ENCODE results near the gene KIF21B. TPM values are rescaled to one million over a fixed set of nuclear protein-coding genes. Genes with fewer than 3 reads are reported as not detected.
A peak's percentile ranks its signal among the peaks of the same experiment; 100 is the strongest.

KIF21B gene
- total and polyA plus RNA-seq, 2 experiments from 2014 or later: 4.6 to 34.3 TPM

- Mint-ChIP-seq H3K9me3 (no peaks in the 10 kb centered on the region), H3K4me1 (peaks cover 7% of the 10 kb centered on the region; the same call in 2 of the 3 replicates), H3K4me3 (no peak overlapping the region), H3K27me3 (ENCODE audit: insufficient read depth, low read depth, poor library complexity) (peaks cover 3% of the 10 kb centered on the region), H3K27ac (no peak overlapping the region), H3K36me3 (ENCODE audit: low read depth) (peaks cover 8% of the 10 kb centered on the region)
- DNase-seq (ENCODE audit: low spot score): peak; percentile 84
- Histone ChIP-seq H4K20me1 (replicated peaks; ENCODE audit: insufficient read depth) (no peaks in the 10 kb centered on the region; the same call in 1 of the 2 replicates), H3K36me3 (ENCODE audit: insufficient read depth) (peaks cover 7% of the 10 kb centered on the region; the same call in 1 of the 2 replicates), H3K79me2 (replicated peaks; ENCODE audit: insufficient read depth) (no peaks in the 10 kb centered on the region), H3K4me2 (no peak overlapping the region; the same call in 1 of the 2 replicates), H3K4me3 (no peak overlapping the region), H3K27ac (ENCODE audit: low read depth) (no peak overlapping the region), H3K9me2 (ENCODE audit: insufficient read depth) (no peaks in the 10 kb centered on the region), H3K27me3 (ENCODE audit: insufficient read depth) (no peaks in the 10 kb centered on the region), H2AFZ (no peak overlapping the region), H3K4me1 (ENCODE audit: insufficient read depth) (no peaks in the 10 kb centered on the region), H3F3A (replicated peaks; ENCODE audit: low read depth) (no peaks in the 10 kb centered on the region)
- peak; percentile 65 for ATAC-seq
- no peak for TF ChIP-seq ETS1 (IDR thresholded peaks at IDR 0.05)
- TF ChIP-seq CTCF (conservative IDR thresholded peaks at IDR 0.05; ENCODE audit: low read depth in 2 of 2): peak; percentile 62 to 73
Measured at GRCh38 chr1:200971955-200972711, 51.4 kb downstream of the KIF21B start.

- H3K27me3 ChIP-seq (ENCODE audit: insufficient read depth): no peaks in the 10 kb centered on the region
- no peak overlapping the region for H3K27ac Mint-ChIP-seq
- no peak overlapping the region for H2AFZ ChIP-seq
- H3K36me3 Mint-ChIP-seq (ENCODE audit: low read depth): peaks cover 7% of the 10 kb centered on the region; the same call in 2 of the 3 replicates
- peaks cover 7% of the 10 kb centered on the region; the same call in 2 of the 3 replicates for H3K4me1 Mint-ChIP-seq
- peaks cover 3% of the 10 kb centered on the region for H3K27me3 Mint-ChIP-seq (ENCODE audit: insufficient read depth, low read depth, poor library complexity)
- H3K9me3 Mint-ChIP-seq: no peaks in the 10 kb centered on the region
- DNase-seq (ENCODE audit: low spot score) (no peak), ATAC-seq (no peak)
- H3K9me2 ChIP-seq (ENCODE audit: insufficient read depth): no peaks in the 10 kb centered on the region
- no peaks in the 10 kb centered on the region for H3K4me1 ChIP-seq (ENCODE audit: insufficient read depth)
- no peaks in the 10 kb centered on the region for H3K79me2 ChIP-seq (replicated peaks; ENCODE audit: insufficient read depth)
- H4K20me1 ChIP-seq (replicated peaks; ENCODE audit: insufficient read depth): no peaks in the 10 kb centered on the region; the same call in 1 of the 2 replicates
- H3K36me3 ChIP-seq (ENCODE audit: insufficient read depth): peaks cover 6% of the 10 kb centered on the region; the same call in 1 of the 2 replicates
- no peak overlapping the region for H3K27ac ChIP-seq (ENCODE audit: low read depth)
- H3F3A ChIP-seq (replicated peaks; ENCODE audit: low read depth): no peaks in the 10 kb centered on the region
- H3K4me2 ChIP-seq: no peak overlapping the region; the same call in 1 of the 2 replicates
- H3K4me3 ChIP-seq: no peak overlapping the region
- no peak overlapping the region for H3K4me3 Mint-ChIP-seq
- no peak for TF ChIP-seq ZNF331 (CRISPR knock-in tag; IDR thresholded peaks at IDR 0.05; ENCODE audit: low read depth)
- TF ChIP-seq POLR2AphosphoS5 (IDR thresholded peaks at IDR 0.05; ENCODE audit: low read depth): no peak
- TF ChIP-seq EZH2phosphoT487 (IDR thresholded peaks at IDR 0.05; ENCODE audit: unreplicated experiment): no peak
- no peak for TF ChIP-seq ZNF114 (CRISPR knock-in tag; IDR thresholded peaks at IDR 0.05)
- no peak for TF ChIP-seq JUNB (IDR thresholded peaks at IDR 0.05; ENCODE audit: unreplicated experiment)
- no peak for TF ChIP-seq STAT1 (IDR thresholded peaks at IDR 0.05; ENCODE audit: unreplicated experiment)
- TF ChIP-seq ETS1 (IDR thresholded peaks at IDR 0.05): no peak
- no peak for TF ChIP-seq ZNF462 (CRISPR knock-in tag; IDR thresholded peaks at IDR 0.05)
- TF ChIP-seq EZH2 (IDR thresholded peaks at IDR 0.05; ENCODE audit: low read depth, unreplicated experiment): no peak
Measured at GRCh38 chr1:200971428-200971903, 52.0 kb downstream of the KIF21B start.

Measured in GM23338 (cell line).